ENCODE measurements around the gene SIRPD. TPM values are rescaled to one million over a fixed set of nuclear protein-coding genes. Genes with fewer than 3 reads are reported as not detected.

The SIRPD gene
- total RNA-seq, 4 donors from 2014 or later, result not detected

- Histone ChIP-seq H3K27me3 (peaks cover 14% of the 10 kb centered on the region), H3K9me3 (no peaks in the 10 kb centered on the region), H3K4me3 (no peak overlapping the region), H3K36me3 (no peaks in the 10 kb centered on the region), H3K27ac (no peak overlapping the region), H3K4me1 (no peaks in the 10 kb centered on the region)
- in situ Hi-C loops (cut with MboI; ENCODE audit: low pct_ligation_motif_present in 1 of 4, low pct_unique_long_range_greater_than_20kb in 1 of 4, low sequenced_read_pairs in 3 of 4) (loop anchor here in 1 of 4 donors (25.0 kb wide), 1 partner anchor 255 kb away; no protein-coding TSS in a partner anchor), intact Hi-C loops (cut with DNase I; ENCODE audit: low total_unique reads) (no loop called here)
- 71 to 80% methylated on average over 2 to 3 of the region's 3 CpGs for WGBS, 2 donors (ENCODE audit: low coverage in 1 of 2)
- DNase-seq, result no peak
- TF ChIP-seq CTCF (IDR thresholded peaks at IDR 0.05) (no peak), POLR2AphosphoS5 (IDR thresholded peaks at IDR 0.05) (no peak), POLR2A (IDR thresholded peaks at IDR 0.05) (no peak), EP300 (IDR thresholded peaks at IDR 0.05; ENCODE audit: low read depth) (no peak)
Measured at GRCh38 chr20:1507276-1507675, 50.2 kb downstream of the SIRPD start.

- in situ Hi-C loops (cut with MboI; ENCODE audit: low pct_ligation_motif_present in 1 of 4, low pct_unique_long_range_greater_than_20kb in 1 of 4, low sequenced_read_pairs in 3 of 4), result loop anchor here in 1 of 4 donors (25.0 kb wide), 1 partner anchor 256 kb away; no protein-coding TSS in a partner anchor
- 0% methylated on average over 1 of the region's 1 CpG; no CpG with 5 or more reads in 1 of the 2 donors for WGBS, 2 donors (ENCODE audit: low coverage in 1 of 2)
- Histone ChIP-seq H3K4me3 (no peak overlapping the region), H3K27ac (no peak overlapping the region), H3K4me1 (no peaks in the 10 kb centered on the region), H3K27me3 (peaks cover 10% of the 10 kb centered on the region), H3K9me3 (no peaks in the 10 kb centered on the region), H3K36me3 (no peaks in the 10 kb centered on the region)
- TF ChIP-seq POLR2AphosphoS5 (IDR thresholded peaks at IDR 0.05), result no peak
- TF ChIP-seq EP300 (IDR thresholded peaks at IDR 0.05; ENCODE audit: low read depth), result no peak
- TF ChIP-seq CTCF (IDR thresholded peaks at IDR 0.05), result no peak
- TF ChIP-seq POLR2A (IDR thresholded peaks at IDR 0.05), result no peak
- intact Hi-C loops (cut with DNase I; ENCODE audit: low total_unique reads), result no loop called here
- no peak for DNase-seq
Measured at GRCh38 chr20:1505871-1506270, 51.6 kb downstream of the SIRPD start.

GRCh38 chr20:1505361-1505760, 52.1 kb downstream of the SIRPD start:
- Histone ChIP-seq H3K27me3 (peaks cover 5% of the 10 kb centered on the region), H3K4me1 (no peaks in the 10 kb centered on the region), H3K27ac (no peak overlapping the region), H3K9me3 (no peaks in the 10 kb centered on the region), H3K36me3 (no peaks in the 10 kb centered on the region), H3K4me3 (no peak overlapping the region)
- WGBS, 2 donors (ENCODE audit: low coverage in 1 of 2), result 81 to 83% methylated on average over 2 to 3 of the region's 3 CpGs
- intact Hi-C loops (cut with DNase I; ENCODE audit: low total_unique reads) (no loop called here), in situ Hi-C loops (cut with MboI; ENCODE audit: low pct_ligation_motif_present in 1 of 4, low pct_unique_long_range_greater_than_20kb in 1 of 4, low sequenced_read_pairs in 3 of 4) (loop anchor here in 1 of 4 donors (25.0 kb wide), 1 partner anchor 257 kb away; no protein-coding TSS in a partner anchor)
- TF ChIP-seq POLR2AphosphoS5 (IDR thresholded peaks at IDR 0.05) (no peak), CTCF (IDR thresholded peaks at IDR 0.05) (no peak), POLR2A (IDR thresholded peaks at IDR 0.05) (no peak), EP300 (IDR thresholded peaks at IDR 0.05; ENCODE audit: low read depth) (no peak)
- no peak for DNase-seq

- TF ChIP-seq EP300 (IDR thresholded peaks at IDR 0.05; ENCODE audit: low read depth), result no peak
- no peak for TF ChIP-seq POLR2AphosphoS5 (IDR thresholded peaks at IDR 0.05)
- no peak for TF ChIP-seq POLR2A (IDR thresholded peaks at IDR 0.05)
- peak; percentile 68 to 91 (median 82) for TF ChIP-seq CTCF (IDR thresholded peaks at IDR 0.05)
- intact Hi-C loops (cut with DNase I; ENCODE audit: low total_unique reads), result no loop called here
- no peak overlapping the region for H3K27ac ChIP-seq
- H3K4me1 ChIP-seq, result no peaks in the 10 kb centered on the region
- H3K4me3 ChIP-seq, result no peak overlapping the region
- no peaks in the 10 kb centered on the region for H3K36me3 ChIP-seq
- in situ Hi-C loops (cut with MboI; ENCODE audit: low pct_ligation_motif_present in 1 of 4, low pct_unique_long_range_greater_than_20kb in 1 of 4, low sequenced_read_pairs in 3 of 4), result loop anchor here in 1 of 4 donors (25.0 kb wide), 1 partner anchor 259 kb away; no protein-coding TSS in a partner anchor
- H3K27me3 ChIP-seq, result peaks cover 9% of the 10 kb centered on the region
- 0 to 2% methylated on average over 1 to 8 of the region's 8 CpGs for WGBS, 2 donors (ENCODE audit: low coverage in 1 of 2)
- no peaks in the 10 kb centered on the region for H3K9me3 ChIP-seq
- DNase-seq, result peak; percentile 77
Measured at GRCh38 chr20:1503564-1504227, 53.8 kb downstream of the SIRPD start.
